Activated CD8-positive, alpha-beta memory T cell treated with anti-CD3 and anti-CD28 coated beads, Interleukin-2, amount 50 U/mL, for 24 hours (primary cell): Measurements from ENCODE around the gene S100A5.
"Not testable (repeated sequence)": the region's sequence is repeated elsewhere in the genome, so short reads cannot be mapped to it uniquely, and the experiment has no call there.

Experiments
- DNase-seq: peaks from one replicate; pipeline ENCODE4 v3.0.0-alpha.2; 2020; ENCODE audit errors: extremely low read depth

Gene S100A5, protein sequence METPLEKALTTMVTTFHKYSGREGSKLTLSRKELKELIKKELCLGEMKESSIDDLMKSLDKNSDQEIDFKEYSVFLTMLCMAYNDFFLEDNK

DNA sequence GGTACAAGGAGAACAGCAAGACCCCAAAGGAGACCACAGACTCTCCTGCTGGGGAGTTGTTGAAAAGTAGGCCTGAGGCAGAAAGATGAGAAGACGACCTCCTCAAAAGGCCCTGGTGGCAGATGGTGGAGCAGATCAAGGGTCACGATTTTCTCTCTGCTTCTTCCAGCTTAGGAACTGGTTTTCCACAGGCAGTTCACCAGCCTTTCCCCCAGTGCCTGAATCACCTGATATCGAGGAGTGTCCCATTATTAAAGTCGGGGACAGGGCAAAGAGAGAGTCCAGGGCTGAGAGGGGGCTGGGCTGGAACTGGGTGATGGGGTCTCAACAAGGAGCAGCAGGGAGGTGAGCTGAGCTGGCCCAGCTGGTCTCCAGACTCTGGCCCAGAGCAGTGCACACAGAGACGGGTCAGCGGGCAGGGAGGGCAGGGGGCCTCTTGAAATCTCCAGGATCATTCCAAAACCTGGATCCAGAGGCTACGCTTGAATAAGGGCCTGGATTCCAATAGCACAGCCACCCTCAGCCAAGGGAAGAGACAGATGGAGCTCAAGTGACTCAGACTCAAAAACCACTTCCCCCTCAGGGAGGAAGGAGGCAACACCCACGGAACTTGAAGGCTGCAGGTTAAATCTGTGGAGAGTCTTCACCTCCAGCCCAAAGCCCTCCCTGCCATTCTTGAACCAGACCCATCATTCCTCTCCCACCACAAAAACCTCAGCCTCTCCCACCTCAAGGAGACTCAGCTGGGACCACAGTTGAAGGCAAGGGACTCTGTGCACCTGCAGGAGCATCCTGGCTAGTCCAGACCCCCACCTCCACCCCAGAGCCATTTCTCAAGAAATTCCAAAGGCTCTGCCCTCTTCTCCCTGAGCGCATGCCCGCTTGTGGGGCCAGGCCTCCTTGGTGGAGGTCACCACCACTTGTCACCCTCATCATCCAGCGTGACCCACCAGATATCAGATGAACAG is at the start of gene S100A5:
Gene S100A5 (minus strand): TSS at position 541 of the 968 bp plus-strand sequence. CDS start 743 bp downstream, outside the sequence.
- DNase-seq: no peak

DNA sequence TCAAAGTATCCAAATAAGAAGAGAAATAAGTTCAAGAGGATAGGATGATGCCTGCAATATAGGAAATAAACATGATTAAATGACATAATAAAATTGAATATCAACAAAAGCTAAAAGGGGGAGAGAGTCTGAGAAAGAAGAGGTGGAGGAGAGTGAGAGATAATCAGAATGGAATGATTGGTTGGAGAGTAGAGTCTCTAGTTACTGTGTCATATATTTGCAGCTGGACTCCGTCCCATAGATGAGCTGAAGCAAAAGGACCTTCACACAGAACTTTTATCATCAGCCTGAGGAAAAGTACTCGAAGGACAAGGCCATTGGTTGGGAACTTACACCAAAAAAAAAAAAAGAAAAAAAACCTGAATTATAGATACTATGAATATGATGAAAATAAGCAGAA is 47.7 kb upstream of the S100A5 start:
- DNase-seq: no peak

DNA sequence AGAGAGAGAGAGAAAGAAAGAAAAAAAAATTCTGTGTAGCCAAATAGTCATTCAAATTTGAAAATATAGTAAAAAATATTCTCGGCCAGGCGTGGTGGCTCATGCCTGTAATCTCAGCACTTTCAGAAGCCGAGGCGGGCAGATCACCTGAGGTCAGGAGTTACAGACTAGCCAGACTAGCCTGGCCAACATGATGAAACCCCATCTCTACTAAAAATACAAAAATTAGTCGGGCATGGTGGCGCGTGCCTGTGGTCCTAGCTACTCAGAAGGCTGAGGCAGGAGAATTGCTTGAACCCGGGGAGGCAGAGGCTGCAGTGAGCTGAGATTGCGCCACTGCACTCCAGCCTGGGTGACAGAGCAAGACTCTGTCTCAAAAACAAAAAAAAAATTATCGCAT is 47.3 kb upstream of the S100A5 start:
- DNase-seq: not testable (repeated sequence)

DNA sequence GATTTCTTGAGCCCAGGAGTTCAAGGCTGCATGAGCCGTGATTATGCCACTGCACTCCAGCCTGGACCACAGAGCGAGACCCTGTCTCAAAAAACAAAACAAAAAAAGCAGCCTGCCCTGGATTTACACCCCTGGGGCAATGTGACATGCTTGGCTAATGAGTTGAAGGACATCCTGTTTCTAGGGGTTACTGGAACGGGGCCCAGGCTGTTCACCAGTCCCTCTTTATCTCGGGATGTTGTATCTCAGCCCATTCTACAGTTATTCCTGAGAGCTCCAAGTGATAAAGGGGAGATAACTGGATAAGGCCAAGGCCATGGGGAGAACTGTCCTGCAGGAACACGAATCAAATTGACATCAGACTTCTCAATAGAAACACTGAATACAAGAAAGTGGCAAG is 46.6 kb upstream of the S100A5 start:
- no peak for DNase-seq

DNA sequence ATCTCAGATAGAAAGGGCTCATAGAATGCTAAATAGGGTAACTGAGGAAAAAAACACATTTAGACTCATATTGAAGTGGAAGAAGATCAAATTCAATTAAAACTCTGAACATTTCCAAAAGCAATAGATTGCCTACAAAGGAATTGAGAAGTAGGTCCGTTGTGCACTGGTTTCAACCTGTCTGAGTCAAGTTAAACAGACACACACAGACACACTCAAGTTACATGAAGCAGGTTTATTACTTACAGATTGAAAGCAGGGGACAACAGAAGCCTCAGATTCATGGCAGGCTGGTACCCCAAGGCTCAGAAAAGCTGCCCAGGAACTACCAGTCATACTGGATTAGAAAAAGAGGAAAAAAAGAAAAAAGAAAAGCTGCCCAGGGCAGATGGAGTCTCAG is 45.6 kb upstream of the S100A5 start:
- DNase-seq: no peak

DNA sequence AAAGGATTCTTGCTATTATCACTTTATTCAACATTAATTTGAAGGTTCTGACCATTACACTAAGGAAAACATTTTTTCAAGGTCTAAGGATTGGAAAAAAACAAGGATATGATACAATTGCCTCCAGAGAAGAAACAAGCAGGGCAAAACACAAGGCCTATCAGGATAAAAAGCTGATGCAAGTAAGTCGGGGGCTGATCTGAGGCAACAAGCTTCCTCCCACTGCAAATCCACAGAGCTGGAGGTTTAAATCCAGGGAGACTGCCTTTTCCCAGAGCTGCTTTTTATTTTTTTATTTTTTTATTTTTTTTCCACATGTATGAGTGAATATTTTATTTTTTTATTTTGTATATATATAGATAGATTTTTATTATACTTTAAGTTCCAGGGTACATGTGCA is 44.3 kb upstream of the S100A5 start:
- no peak for DNase-seq

DNA sequence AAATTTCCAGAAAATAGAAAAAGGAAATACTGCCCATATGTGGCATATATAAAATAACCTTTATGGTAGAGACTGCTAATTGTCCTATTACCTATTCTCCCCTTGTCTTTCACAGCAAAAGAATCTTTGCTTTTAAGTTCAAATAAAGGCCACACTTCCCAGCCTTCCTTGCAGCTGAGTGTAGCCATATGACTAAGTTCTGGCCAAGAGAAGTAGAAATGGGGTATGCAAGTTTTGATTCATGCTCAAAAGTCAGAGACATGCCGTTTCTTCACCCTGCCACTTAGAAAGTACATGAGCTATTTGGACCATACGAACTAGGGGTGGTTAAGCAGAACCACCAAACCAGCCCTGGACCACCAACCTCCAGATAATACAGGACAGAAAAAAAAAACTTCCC is 43.2 kb upstream of the S100A5 start:
- no peak for DNase-seq

DNA sequence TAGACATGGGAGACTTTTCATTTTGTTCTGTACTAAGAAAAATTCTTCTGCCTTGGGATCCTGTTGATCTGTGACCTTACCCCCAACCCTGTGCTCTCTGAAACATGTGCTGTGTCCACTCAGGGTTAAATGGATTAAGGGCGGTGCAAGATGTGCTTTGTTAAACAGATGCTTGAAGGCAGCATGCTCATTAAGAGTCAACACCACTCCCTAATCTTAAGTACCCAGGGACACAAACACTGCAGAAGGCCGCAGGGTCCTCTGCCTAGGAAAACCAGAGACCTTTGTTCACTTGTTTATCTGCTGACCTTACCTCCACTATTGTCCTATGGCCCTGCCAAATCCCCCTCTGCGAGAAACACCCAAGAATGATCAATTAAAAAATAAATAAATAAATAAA is 42.8 kb upstream of the S100A5 start:
- DNase-seq: not testable (repeated sequence)

DNA sequence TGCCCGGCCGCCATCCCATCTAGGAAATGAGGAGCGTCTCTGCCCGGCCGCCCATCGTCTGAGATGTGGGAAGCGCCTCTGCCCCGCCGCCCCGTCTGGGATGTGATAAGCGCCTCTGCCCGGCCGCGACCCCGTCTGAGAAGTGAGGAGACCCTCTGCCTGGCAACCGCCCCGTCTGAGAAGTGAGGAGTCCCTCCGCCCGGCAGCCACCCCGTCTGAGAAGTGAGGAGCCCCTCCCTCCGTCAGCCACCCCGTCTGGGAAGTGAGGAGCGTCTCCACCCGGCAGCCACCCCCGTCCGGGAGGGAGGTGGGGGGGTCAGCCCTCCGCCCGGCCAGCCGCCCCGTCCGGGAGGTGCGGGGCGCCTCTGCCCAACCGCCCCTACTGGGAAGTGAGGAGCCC is 42.1 kb upstream of the S100A5 start:
- DNase-seq: not testable (repeated sequence)

DNA sequence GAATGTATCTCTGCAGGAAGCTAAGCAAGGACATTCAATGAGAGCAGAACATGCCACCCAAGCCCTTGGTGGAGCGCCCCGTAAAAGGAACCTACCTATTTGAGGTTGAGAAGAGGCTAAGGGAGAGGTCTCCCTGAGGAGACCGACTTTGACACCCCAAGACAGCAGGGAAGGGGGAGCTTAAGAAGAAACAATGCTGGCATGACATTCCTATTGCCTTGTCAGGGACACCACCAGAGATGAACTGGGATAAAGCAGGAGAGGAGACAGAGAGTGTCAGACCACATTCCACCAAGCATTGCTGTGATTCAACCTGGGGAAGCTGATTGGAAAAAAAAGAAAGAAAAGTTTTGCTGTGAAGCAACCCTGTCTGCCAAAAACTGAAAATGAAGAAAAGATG is 38.2 kb upstream of the S100A5 start:
- DNase-seq: no peak

DNA sequence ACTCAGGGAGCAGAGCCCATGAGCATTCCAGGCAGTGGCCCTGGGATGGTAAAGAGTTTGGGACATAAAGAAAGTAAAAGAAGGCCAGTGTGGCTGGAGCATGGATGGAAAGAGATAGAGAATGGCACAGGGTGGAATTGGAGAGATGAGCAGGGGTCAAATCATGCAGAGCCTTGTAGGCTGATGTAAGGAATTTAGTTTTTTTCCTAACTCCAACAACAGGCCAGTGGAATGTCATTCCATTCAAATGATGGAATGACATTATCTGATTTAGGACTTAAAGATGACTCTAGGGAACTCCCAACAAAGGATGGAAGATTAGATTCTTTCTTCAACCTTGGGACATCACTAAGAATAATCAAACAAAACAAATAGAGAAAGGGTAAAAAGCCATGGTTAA is 37.8 kb upstream of the S100A5 start:
- DNase-seq: no peak

DNA sequence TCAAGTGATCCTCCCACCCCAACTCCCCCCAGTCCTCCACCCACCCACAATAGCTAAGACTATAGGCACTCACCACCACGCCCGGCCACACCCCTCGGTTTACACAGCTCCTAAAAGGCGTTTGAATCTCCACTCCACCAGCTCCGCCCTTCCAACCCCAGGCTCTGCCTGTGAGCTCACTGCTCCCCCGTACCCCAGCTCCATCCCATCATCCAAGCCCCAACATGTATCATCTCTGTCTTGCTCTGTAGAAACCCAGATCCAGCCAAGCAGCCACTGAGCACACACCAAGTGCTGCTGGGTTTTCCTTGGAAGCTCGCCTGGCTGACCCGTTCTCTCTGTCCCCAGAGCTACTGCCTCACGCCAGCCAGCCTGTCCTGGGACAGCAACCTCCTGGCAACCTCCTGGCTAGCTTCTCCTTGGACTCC is 36.9 kb upstream of the S100A5 start:
- DNase-seq: no peak

DNA sequence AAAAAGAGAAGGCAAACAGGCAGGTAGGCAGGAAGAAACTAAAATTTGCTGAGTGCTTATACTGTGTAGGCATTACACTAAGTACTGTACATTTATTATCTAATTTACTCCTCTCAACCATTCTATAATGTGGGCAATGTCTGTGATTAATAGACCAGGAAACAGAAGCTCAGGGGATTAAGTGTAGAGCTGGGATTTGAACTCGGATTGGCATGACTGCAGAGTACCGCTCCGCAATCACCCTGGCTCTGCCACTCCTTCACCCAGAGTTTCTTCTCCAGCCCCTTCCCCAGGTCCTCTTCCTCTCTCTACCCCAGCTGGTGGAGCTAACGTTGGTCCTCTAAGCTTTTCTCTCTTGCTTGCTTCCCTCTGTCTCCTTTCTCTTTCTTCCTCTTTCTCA is 36.4 kb upstream of the S100A5 start:
- no peak for DNase-seq

DNA sequence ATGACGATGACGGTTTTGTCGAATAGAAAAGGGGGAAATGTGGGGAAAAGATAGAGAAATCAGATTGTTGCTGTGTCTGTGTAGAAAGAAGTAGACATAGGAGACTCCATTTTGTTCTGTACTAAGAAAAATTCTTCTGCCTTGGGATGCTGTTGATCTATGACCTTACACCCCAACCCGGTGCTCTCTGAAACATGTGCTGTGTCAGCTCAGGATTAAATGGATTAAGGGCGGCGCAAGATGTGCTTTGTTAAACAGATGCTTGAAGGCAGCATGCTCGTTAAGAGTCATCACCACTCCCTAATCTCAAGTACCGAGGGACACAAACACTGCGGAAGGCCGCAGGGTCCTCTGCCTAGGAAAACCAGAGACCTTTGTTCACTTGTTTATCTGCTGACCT is 34.8 kb upstream of the S100A5 start:
- not testable (repeated sequence) for DNase-seq

DNA sequence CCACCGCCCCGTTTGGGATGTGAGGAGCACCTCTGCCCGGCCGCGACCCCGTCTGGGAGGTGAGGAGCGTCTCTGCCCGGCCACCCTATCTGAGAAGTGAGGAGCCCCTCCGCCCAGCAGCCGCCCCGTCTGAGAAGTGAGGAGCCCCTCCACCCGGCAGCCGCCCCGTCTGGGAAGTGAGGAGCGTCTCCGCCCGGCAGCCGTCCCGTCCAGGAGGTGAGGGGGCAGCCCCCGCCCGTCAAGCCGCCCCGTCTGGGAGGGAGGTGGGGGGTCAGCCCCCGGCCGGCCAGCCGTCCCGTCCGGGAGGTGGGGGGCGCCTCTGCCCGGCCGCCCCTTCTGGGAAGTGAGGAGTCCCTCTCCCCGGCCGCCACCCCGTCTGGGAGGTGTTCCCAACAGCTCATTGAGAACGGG is 34.4 kb upstream of the S100A5 start:
- DNase-seq: not testable (repeated sequence)

DNA sequence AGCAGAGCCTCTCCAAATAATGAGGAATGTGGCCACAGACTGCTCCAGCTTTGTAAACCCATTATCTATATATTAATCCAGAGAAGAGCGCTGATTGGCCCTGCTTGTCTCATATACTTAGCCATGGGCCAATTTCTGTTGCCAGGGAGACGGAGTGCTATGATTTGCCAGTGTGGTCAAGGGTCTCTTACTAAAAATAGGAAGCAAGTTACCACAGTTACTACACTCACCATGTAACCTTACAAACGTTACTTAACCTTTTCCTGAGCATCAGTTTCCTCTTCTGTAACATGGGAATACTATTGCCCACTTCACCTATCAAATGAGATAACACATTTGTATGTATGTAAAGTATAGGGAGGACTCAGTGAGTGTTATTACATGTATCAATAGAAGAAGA is 32.6 kb upstream of the S100A5 start:
- DNase-seq: no peak

DNA sequence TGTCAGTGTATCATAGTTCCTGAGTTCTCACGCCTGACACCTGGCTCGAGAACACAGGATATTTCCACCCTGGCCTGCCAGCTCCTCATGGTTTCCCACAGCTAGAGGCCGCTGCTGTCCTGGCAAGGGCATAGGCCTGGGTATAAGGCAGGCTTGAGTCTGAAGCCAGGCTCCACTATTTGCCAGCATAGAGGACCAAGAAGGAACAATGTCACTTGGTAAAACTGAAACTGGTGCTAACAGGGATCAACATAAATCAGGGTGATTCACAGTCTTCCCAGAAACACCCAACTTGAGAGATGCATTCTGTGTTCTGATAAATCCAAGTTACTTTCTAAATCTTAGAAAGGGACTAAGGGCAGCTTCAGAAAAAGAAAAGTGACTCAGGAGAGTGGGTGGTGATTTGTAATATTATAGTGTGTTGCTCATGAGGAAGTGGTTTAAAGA is 31.9 kb upstream of the S100A5 start:
- DNase-seq: peak; percentile 12

DNA sequence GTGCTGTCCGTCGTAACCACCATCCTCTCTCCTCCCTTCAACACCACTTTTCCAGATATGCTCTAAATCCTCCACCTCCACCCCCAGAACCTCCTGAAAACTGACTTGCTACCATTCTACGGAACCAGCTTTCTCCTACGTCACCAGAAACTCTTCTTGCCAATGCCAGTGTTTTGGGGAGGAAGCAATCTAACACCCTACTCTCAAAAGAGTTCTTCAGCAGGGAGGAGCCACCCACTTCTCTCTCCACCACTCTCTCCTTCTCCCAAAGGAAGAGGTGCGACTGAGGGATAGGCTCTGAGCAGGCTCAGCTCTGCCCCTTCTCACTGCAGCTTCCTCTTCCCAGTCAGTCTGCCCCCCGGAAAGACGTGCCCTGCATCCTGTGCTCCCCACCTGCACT is 31.0 kb upstream of the S100A5 start:
- no peak for DNase-seq

DNA sequence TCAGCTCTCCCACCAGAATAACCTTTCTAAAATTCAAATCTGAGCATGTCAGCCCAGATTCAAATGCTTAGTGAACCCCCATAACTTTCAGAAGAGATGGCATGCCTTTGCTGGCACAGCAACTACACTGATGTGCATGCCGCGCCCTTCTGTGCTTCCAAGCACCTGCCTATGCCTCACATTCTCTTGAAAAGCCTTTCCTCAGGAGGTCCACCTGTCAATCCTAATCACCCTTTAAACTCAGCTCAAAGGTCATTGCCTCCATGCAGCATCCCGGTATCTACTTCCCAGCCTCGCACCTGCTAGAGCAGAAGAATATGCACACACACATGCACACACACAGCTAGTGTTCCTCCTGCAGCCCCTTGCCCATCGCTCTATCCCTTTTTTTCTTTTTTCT is 30.1 kb upstream of the S100A5 start:
- no peak for DNase-seq

DNA sequence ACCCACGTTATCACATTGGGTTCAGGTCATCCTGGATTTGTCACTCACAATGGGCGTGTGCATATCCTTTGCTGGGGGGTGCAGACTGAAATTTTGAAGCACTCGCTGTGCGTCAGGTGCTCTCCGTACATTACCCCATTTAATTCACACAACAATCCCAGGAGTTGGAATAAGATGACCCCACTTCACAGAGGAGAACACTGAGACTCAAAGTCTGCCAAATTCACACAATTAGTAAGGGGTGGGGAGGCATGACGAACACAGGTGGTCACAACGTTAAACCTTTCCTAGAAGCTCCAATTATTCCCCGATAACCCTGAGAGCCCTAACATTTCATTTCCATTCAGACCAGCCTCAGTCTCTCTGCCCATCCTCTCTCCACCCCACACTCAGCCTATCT is 28.7 kb upstream of the S100A5 start:
- no peak for DNase-seq

DNA sequence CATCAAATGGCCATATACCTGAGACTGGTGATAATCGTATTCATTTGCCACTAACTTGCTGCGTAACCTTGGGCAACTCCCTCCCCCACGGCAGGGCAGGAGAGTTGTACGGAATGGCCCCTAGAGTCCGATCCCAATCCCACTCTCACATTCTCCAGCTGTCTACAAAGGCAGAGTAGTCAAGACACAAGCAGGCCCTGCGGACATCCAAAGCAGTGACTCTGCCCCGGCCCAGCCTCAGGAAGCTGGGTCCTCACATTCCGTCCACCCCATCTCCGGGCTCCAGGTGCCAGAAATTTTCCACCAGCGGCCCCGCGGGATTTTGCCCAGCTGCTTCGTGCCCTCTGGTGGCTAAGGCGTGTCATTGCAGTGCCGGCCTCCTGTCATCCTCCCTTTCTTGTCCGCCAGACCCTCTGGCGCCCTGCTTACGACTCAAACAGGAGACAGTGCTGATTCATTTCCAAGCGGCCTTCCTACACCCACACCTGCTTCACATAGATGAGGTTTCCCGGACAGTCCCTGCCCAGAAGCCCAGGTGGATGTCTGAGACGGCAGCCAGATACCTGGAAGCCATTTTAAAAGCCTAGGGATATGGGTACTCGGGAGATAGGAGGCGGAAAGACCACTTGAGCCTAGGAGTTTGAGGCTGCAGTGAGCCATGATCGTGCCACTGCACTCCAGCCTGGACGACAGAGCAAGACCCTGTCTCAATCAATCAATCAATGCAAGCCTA is 27.8 kb upstream of the S100A5 start:
- no peak for DNase-seq

DNA sequence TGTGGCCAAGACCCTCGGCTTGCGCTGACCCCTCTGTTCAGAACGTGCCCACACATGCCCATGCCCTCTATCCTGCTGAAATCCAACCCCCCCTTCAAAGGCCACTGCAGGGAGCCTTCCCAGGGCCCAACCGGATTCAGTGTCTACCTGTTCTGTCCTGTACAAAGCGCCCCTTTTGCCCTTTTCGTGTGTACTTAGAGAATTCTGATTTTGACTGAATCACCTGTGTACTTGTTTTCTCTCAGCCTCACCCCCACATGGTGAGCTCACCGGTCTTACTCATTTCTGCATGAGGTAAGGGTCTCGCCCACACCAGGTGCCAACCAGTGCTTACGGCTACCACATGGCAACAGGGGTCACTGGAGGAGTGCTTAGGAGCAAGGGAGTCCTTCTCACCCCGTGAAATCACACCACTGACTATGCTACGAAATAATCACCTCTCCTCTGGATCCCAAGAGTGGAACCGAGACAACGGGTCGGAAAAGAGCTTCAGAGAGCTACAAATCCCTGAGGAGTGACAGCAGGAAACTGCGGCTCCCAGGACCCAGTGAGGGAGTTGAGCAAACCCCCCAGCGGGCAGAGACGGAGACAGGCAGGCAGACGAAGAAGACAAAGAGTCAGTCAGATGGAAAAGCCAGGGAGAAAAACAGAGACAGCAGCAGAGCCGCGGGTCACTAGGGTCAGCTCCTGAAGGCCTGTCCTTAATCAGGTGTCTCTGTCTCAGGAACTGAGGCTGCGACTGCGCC is 27.1 kb upstream of the S100A5 start:
- no peak for DNase-seq
